SK-N-SH (cell line): ENCODE measurements around the gene DNAH11. TPM values are rescaled to one million over a fixed set of nuclear protein-coding genes. Genes with fewer than 3 reads are reported as not detected.
A peak's percentile ranks its signal among the peaks of the same experiment; 100 is the strongest.

ENCODE experiments used
- CTCF ChIA-PET: fragments of 300-600, 350-600 bp; formaldehyde crosslinking; extraction: SDS; loops from one replicate; lab custom pipeline; 2021; lab: Yijun Ruan, JAX
- POLR2A ChIA-PET: fragments of 350-600 bp; sonication (Branson Sonifier 250); formaldehyde crosslinking; extraction: SDS; loops from one replicate; lab custom pipeline; 2020; ENCODE audit warnings: antibody characterized with exemption, inconsistent platforms; lab: Yijun Ruan, JAX
- DNase-seq: peaks from one replicate; pipeline ENCODE4 v3.0.0; 2012
- H2AFZ ChIP-seq: fragments of 200-600 bp; sonication (generic); 2 replicates; pipeline ENCODE4 v1.8.1; 2016; ENCODE audit warnings: antibody characterized with exemption, mild to moderate bottlenecking, low read depth
- H3F3A ChIP-seq: fragments of 200-600 bp; sonication (generic); replicated peaks from 2 replicates; pipeline ENCODE3; 2016; ENCODE audit warnings: antibody characterized with exemption, mild to moderate bottlenecking; ENCODE audit not compliant: insufficient read depth
- H3K27ac ChIP-seq, 2 experiments: fragments of 200-500 bp in 1 of 2; fragments of 200-600 bp in 1 of 2; sonication (Bioruptor generic) in 1 of 2; sonication (generic), shearing (Covaris generic) in 1 of 2; 2 replicates each; pipeline versions ENCODE4 v1.5.1 to v1.6.1; 2014 to 2016; ENCODE audit warnings: low read depth in 2 of 2, inconsistent platforms in 1 of 2, low read length in 1 of 2, mild to moderate bottlenecking in 1 of 2, mixed read lengths in 1 of 2
- H3K27me3 ChIP-seq: fragments of 200-600 bp; sonication (generic), shearing (Covaris generic); 2 replicates; pipeline ENCODE4 v1.6.1; 2016; ENCODE audit warnings: mixed run types; ENCODE audit not compliant: insufficient read depth
- H3K36me3 ChIP-seq, 2 experiments: fragments of 200-500 bp in 1 of 2; fragments of 200-600 bp in 1 of 2; sonication (Bioruptor generic) in 1 of 2; sonication (generic) in 1 of 2; replicated peaks in 1 of 2; 2 replicates each; pipeline versions ENCODE3 to v1.5.1; 2014 to 2016; ENCODE audit warnings: low read length in 1 of 2, mild to moderate bottlenecking in 1 of 2; ENCODE audit not compliant: insufficient read depth in 2 of 2, control insufficient read depth in 1 of 2
- H3K4me1 ChIP-seq, 2 experiments: fragments of 200-500 bp in 1 of 2; fragments of 200-600 bp in 1 of 2; sonication (Bioruptor generic) in 1 of 2; sonication (generic), shearing (Covaris generic) in 1 of 2; 2 replicates each; pipeline versions ENCODE4 v1.5.1 to v1.6.1; 2014 to 2016; ENCODE audit warnings: low read depth in 1 of 2, low read length in 1 of 2, mixed run types in 1 of 2; ENCODE audit not compliant: insufficient read depth in 2 of 2, control insufficient read depth in 1 of 2
- H3K4me2 ChIP-seq: fragments of 200-600 bp; sonication (generic), shearing (Covaris generic); 2 replicates; pipeline ENCODE4 v1.6.1; 2017; ENCODE audit warnings: mixed run types
- H3K4me3 ChIP-seq, 2 experiments: fragments of 200-500 bp in 1 of 2; fragments of 200-600 bp in 1 of 2; sonication (Bioruptor generic) in 1 of 2; sonication (generic), shearing (Covaris generic) in 1 of 2; 2 replicates each; pipeline versions ENCODE4 v1.5.1 to v1.8.1; 2014 to 2016; ENCODE audit warnings: low read depth in 2 of 2, inconsistent platforms in 1 of 2, low read length in 1 of 2, mild to moderate bottlenecking in 1 of 2, mixed read lengths in 1 of 2, moderate library complexity in 1 of 2
- H3K79me2 ChIP-seq: fragments of 200-600 bp; sonication (generic); 2 replicates; pipeline ENCODE4 v1.8.1; 2017; ENCODE audit warnings: mild to moderate bottlenecking; ENCODE audit not compliant: insufficient read depth
- H3K9ac ChIP-seq: fragments of 200-600 bp; sonication (generic); 2 replicates; pipeline ENCODE4 v1.6.1; 2017; ENCODE audit warnings: mixed run types
- H3K9me2 ChIP-seq: fragments of 200-600 bp; sonication (generic); 2 replicates; pipeline ENCODE4 v1.6.1; 2017; ENCODE audit warnings: mixed run types
- H3K9me3 ChIP-seq: fragments of 200-600 bp; sonication (generic); 2 replicates; pipeline ENCODE4 v1.6.1; 2017; ENCODE audit warnings: mixed run types, mild to moderate bottlenecking, moderate library complexity
- H4K20me1 ChIP-seq: fragments of 200-600 bp; sonication (generic); 2 replicates; pipeline ENCODE4 v1.6.1; 2017; ENCODE audit warnings: mild to moderate bottlenecking, mixed run types; ENCODE audit not compliant: insufficient read depth
- CHD2 ChIP-seq: fragments of 150-350 bp; IDR thresholded peaks from 2 replicates; pipeline ENCODE4 v1.6.1; 2018; ENCODE audit warnings: low read length; ENCODE audit not compliant: partially characterized antibody
- GATA2 ChIP-seq: sonication (generic); formaldehyde crosslinking; IDR thresholded peaks from 2 replicates; pipeline ENCODE4 v1.5.0; 2020; ENCODE audit warnings: mild to moderate bottlenecking, missing genetic modification reagents
- MEF2A ChIP-seq: IDR thresholded peaks from 2 replicates; pipeline ENCODE4 v1.4.0; 2012; ENCODE audit warnings: low read depth, borderline replicate concordance
- NRF1 ChIP-seq: IDR thresholded peaks from 2 replicates; pipeline ENCODE4 v1.6.1; 2012; ENCODE audit warnings: low read depth, mild to moderate bottlenecking, low read length
- RAD21 ChIP-seq: IDR thresholded peaks from 2 replicates; pipeline ENCODE4 v1.6.1; 2012; ENCODE audit warnings: mild to moderate bottlenecking, low read length
- RCOR1 ChIP-seq: fragments of 150-350 bp; IDR thresholded peaks from 2 replicates; pipeline ENCODE4 v1.6.1; 2017; ENCODE audit warnings: antibody characterized with exemption, low read length
- RFX5 ChIP-seq: IDR thresholded peaks from 2 replicates; pipeline ENCODE4 v1.6.1; 2012; ENCODE audit warnings: mild to moderate bottlenecking, improper control_type of control experiment, low read length
- SMC3 ChIP-seq: IDR thresholded peaks from 2 replicates; pipeline ENCODE4 v1.6.1; 2012; ENCODE audit warnings: low read depth, low read length, improper control_type of control experiment
- TCF12 ChIP-seq: IDR thresholded peaks from 2 replicates; pipeline ENCODE4 v1.4.0; 2012
- YY1 ChIP-seq: IDR thresholded peaks from 2 replicates; pipeline ENCODE4 v1.4.0; 2012; ENCODE audit warnings: low read depth, mild to moderate bottlenecking
- polyA plus RNA-seq, 3 experiments: library from polyadenylated mRNA; depleted of rRNA; stranded (reverse); fragments of >200 nt; gene quantifications; 2 replicates each; pipeline ENCODE4 v1.2.3, GENCODE V29; 2012
- TF ChIP-seq, protein P1 (sequence below): IDR thresholded peaks from 2 replicates; pipeline ENCODE4 v1.6.1; 2012; ENCODE audit warnings: mild to moderate bottlenecking, low read depth, low read length, moderate library complexity
- TF ChIP-seq, protein P2 (sequence below): fragments of 200-600 bp; sonication (generic); IDR thresholded peaks from 2 replicates; pipeline ENCODE4 v1.6.1; 2017; ENCODE audit warnings: antibody characterized with exemption, mild to moderate bottlenecking, moderate library complexity
- TF ChIP-seq, protein P3 (sequence below): fragments of 150-350 bp; IDR thresholded peaks from 2 replicates; pipeline ENCODE4 v1.6.1; 2016; ENCODE audit warnings: mild to moderate bottlenecking, low read depth, low read length
- TF ChIP-seq, protein P4 (sequence below): IDR thresholded peaks from 2 replicates; pipeline ENCODE4 v1.4.0; 2012; ENCODE audit warnings: low read depth, borderline replicate concordance
- TF ChIP-seq, protein P5 (sequence below): IDR thresholded peaks from 2 replicates; pipeline ENCODE4 v1.4.0; 2012; ENCODE audit warnings: low read depth, borderline replicate concordance
- TF ChIP-seq, protein P6 (sequence below): IDR thresholded peaks from 2 replicates; pipeline ENCODE4; 2012
- TF ChIP-seq, protein P7 (sequence below): fragments of 150-350 bp; IDR thresholded peaks from 2 replicates; pipeline ENCODE4 v1.6.1; 2017; ENCODE audit warnings: antibody characterized with exemption, low read length, low read depth, borderline replicate concordance

DNAH11 gene
- polyA plus RNA-seq, 1 of the 3 experiments (the other 2 are of a cell fraction) = 0.77 TPM

DNA sequence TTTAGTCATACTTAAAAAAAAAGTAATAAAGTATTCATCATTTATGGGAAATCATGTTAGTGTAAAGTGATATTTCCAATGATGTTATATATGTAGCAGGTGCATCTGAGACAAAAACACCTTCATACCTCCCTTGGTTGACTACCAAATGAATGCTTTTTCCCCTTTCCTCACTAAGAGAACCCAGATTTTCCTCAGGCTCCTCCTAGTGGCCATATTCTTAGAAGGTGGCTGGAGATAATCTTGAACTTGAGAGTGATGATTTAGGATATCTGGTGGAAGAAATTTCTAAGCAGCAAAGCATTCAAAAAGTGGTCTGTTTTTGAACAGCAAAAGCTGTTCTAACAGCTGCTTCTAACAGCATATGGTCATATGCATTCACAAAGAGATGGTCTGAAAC, 16.8 kb upstream of the DNAH11 start:
- peak; percentile 21 for DNase-seq
- no peak overlapping the region for H3K9ac ChIP-seq
- no peaks in the 10 kb centered on the region; the same call in 1 of the 2 replicates for H3K9me3 ChIP-seq
- H3K36me3 ChIP-seq = no peaks in the 10 kb centered on the region
- CTCF ChIA-PET = interaction anchor here (1.5 to 1.8 kb wide), 2 partner anchors 18 to 272 kb away, joined by 5 to 6 read pairs; no protein-coding TSS in a partner anchor
- no peak overlapping the region for H3K4me2 ChIP-seq
- no peaks in the 10 kb centered on the region; the same call in 1 of the 2 replicates for H3K27me3 ChIP-seq
- POLR2A ChIA-PET = no interaction called here
- H3K9me2 ChIP-seq = no peaks in the 10 kb centered on the region
- H3K27ac ChIP-seq = no peak overlapping the region
- no peak overlapping the region for H2AFZ ChIP-seq
- TF ChIP-seq RAD21 (peak; percentile 48; the same call in 1 of the 2 replicates), NRF1 (no peak), YY1 (no peak), GATA2 (no peak), CHD2 (no peak), RFX5 (no peak), MEF2A (no peak), SMC3 (peak; percentile 35; the same call in 1 of the 2 replicates), TCF12 (no peak), RCOR1 (no peak)
- TF ChIP-seq, protein P1, sequence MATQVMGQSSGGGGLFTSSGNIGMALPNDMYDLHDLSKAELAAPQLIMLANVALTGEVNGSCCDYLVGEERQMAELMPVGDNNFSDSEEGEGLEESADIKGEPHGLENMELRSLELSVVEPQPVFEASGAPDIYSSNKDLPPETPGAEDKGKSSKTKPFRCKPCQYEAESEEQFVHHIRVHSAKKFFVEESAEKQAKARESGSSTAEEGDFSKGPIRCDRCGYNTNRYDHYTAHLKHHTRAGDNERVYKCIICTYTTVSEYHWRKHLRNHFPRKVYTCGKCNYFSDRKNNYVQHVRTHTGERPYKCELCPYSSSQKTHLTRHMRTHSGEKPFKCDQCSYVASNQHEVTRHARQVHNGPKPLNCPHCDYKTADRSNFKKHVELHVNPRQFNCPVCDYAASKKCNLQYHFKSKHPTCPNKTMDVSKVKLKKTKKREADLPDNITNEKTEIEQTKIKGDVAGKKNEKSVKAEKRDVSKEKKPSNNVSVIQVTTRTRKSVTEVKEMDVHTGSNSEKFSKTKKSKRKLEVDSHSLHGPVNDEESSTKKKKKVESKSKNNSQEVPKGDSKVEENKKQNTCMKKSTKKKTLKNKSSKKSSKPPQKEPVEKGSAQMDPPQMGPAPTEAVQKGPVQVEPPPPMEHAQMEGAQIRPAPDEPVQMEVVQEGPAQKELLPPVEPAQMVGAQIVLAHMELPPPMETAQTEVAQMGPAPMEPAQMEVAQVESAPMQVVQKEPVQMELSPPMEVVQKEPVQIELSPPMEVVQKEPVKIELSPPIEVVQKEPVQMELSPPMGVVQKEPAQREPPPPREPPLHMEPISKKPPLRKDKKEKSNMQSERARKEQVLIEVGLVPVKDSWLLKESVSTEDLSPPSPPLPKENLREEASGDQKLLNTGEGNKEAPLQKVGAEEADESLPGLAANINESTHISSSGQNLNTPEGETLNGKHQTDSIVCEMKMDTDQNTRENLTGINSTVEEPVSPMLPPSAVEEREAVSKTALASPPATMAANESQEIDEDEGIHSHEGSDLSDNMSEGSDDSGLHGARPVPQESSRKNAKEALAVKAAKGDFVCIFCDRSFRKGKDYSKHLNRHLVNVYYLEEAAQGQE = no peak
- TF ChIP-seq, protein P2, sequence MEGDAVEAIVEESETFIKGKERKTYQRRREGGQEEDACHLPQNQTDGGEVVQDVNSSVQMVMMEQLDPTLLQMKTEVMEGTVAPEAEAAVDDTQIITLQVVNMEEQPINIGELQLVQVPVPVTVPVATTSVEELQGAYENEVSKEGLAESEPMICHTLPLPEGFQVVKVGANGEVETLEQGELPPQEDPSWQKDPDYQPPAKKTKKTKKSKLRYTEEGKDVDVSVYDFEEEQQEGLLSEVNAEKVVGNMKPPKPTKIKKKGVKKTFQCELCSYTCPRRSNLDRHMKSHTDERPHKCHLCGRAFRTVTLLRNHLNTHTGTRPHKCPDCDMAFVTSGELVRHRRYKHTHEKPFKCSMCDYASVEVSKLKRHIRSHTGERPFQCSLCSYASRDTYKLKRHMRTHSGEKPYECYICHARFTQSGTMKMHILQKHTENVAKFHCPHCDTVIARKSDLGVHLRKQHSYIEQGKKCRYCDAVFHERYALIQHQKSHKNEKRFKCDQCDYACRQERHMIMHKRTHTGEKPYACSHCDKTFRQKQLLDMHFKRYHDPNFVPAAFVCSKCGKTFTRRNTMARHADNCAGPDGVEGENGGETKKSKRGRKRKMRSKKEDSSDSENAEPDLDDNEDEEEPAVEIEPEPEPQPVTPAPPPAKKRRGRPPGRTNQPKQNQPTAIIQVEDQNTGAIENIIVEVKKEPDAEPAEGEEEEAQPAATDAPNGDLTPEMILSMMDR = peak; percentile 65
- TF ChIP-seq, protein P3, sequence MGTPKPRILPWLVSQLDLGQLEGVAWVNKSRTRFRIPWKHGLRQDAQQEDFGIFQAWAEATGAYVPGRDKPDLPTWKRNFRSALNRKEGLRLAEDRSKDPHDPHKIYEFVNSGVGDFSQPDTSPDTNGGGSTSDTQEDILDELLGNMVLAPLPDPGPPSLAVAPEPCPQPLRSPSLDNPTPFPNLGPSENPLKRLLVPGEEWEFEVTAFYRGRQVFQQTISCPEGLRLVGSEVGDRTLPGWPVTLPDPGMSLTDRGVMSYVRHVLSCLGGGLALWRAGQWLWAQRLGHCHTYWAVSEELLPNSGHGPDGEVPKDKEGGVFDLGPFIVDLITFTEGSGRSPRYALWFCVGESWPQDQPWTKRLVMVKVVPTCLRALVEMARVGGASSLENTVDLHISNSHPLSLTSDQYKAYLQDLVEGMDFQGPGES = no peak
- TF ChIP-seq, protein P4, sequence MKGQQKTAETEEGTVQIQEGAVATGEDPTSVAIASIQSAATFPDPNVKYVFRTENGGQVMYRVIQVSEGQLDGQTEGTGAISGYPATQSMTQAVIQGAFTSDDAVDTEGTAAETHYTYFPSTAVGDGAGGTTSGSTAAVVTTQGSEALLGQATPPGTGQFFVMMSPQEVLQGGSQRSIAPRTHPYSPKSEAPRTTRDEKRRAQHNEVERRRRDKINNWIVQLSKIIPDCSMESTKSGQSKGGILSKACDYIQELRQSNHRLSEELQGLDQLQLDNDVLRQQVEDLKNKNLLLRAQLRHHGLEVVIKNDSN = no peak
- TF ChIP-seq, protein P5, sequence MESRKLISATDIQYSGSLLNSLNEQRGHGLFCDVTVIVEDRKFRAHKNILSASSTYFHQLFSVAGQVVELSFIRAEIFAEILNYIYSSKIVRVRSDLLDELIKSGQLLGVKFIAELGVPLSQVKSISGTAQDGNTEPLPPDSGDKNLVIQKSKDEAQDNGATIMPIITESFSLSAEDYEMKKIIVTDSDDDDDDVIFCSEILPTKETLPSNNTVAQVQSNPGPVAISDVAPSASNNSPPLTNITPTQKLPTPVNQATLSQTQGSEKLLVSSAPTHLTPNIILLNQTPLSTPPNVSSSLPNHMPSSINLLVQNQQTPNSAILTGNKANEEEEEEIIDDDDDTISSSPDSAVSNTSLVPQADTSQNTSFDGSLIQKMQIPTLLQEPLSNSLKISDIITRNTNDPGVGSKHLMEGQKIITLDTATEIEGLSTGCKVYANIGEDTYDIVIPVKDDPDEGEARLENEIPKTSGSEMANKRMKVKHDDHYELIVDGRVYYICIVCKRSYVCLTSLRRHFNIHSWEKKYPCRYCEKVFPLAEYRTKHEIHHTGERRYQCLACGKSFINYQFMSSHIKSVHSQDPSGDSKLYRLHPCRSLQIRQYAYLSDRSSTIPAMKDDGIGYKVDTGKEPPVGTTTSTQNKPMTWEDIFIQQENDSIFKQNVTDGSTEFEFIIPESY = no peak
- TF ChIP-seq, protein P6, sequence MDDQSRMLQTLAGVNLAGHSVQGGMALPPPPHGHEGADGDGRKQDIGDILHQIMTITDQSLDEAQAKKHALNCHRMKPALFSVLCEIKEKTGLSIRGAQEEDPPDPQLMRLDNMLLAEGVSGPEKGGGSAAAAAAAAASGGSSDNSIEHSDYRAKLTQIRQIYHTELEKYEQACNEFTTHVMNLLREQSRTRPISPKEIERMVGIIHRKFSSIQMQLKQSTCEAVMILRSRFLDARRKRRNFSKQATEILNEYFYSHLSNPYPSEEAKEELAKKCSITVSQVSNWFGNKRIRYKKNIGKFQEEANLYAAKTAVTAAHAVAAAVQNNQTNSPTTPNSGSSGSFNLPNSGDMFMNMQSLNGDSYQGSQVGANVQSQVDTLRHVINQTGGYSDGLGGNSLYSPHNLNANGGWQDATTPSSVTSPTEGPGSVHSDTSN = no peak
- TF ChIP-seq, protein P7, sequence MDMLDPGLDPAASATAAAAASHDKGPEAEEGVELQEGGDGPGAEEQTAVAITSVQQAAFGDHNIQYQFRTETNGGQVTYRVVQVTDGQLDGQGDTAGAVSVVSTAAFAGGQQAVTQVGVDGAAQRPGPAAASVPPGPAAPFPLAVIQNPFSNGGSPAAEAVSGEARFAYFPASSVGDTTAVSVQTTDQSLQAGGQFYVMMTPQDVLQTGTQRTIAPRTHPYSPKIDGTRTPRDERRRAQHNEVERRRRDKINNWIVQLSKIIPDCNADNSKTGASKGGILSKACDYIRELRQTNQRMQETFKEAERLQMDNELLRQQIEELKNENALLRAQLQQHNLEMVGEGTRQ = no peak
- H3F3A ChIP-seq = no peaks in the 10 kb centered on the region
- no peak overlapping the region for H3K4me3 ChIP-seq
- no peaks in the 10 kb centered on the region for H3K79me2 ChIP-seq
- H4K20me1 ChIP-seq = no peaks in the 10 kb centered on the region
- no peaks in the 10 kb centered on the region for H3K4me1 ChIP-seq
